ENCODE data around the gene GNAZ. TPM values are rescaled to one million over a fixed set of nuclear protein-coding genes. Genes with fewer than 3 reads are reported as not detected.
A peak's percentile ranks its signal among the peaks of the same experiment; 100 is the strongest.

GNAZ gene
- polyA plus RNA-seq, 6 donors from 2014 or later: 0.39 to 4.7 (median 2.3) TPM; not detected in 1

DNA sequence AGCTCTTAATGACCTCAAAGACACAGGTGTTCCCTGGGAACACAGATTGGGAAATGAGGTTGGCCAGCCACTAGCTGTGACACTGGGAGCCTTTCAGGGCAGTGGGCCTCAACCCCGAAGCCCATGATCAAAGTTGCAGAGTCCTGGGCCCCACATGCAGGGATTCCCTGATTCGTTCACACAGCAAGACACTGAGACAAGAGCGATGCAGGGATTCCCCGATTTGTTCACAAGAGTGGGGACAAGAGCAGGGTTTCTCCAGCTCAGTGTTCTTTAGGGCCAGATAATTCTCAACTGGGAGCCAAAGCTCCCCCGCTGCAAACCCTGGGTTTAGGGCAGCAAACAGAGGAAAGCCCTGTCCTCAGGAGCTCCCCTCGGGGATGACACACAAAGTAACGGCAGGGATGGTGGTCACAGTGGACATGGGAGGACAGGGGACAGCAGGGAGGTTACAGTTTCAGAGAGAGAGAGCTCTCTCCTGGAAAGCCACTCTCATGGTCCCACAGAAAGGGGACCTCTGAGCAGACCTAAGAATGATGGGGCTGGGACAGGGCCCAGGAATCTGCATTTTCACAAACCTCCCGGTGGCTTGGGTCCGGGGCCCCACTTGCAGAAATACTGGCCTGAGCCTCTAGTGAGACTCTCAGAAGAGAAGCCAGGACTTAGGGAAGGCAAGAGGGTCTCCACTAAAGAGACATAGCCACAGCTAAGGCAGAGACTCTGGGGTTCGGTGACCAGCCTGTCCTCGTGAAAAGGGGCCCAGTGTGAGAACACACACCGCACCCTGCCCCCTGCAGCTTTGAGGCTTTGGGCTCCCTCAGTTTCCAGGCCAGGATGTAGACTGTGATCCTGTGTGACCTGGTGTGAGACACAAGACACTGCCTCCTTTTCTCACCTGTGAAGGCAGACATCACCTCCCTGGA is 7.4 kb upstream of the GNAZ start:
- Mint-ChIP-seq H3K27me3 (peaks cover 0 to 7% (median 0%) of the 10 kb centered on the region in 3 donors), H3K4me1 (peaks cover 13 to 22% (median 15%) of the 10 kb centered on the region in 3 donors), H3K9me3 (no peaks in the 10 kb centered on the region), H3K27ac (peak overlapping the region in 1 of 6 donors; percentile 78), H3K36me3 (no peaks in the 10 kb centered on the region), H3K4me3 (no peak overlapping the region)
- DNase-seq (no peak), ATAC-seq (ENCODE audit: low read depth in 2 of 2) (no peak)

DNA sequence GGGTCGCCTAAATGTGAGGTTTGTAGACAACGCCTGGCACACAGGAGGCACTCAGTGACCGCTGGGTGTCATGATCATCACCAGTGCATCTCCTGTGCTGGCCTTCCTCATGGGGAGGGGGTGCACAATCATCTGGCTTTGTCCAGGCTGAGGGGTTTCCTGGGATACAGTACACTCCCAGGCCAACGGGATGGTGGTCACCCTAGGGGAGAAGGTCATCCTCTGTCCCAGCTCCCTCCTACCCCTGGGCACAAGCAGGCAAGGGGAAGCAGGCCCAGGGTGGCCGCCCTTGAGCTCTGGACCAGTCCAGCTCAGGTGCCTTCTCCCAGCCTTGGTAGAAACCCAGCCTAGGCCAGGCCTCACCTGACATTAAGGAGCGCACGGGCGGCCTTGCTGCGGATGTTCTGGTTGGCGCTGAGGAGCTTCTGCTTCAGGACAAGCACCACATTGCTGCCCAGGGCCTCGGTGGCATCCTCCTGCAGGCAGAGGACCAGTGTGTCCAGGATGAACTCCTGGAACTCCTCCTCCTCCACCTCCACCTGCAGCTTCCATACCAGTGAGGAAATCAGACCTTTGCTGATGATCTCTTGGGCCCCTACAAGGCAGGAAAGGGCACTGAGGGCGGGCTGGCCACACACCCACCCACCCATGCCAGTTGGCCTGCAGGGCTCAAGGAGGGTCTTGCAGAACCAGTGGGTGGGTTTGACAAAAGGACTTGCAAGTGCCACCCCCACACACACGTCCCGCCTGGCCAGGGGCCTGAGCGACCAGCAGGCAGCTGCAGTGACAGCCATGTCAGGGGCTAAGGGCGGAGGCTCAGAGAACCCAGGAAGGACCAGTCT is 6.6 kb upstream of the GNAZ start:
- H3K4me3 Mint-ChIP-seq: no peak overlapping the region
- no peak overlapping the region for H3K27ac Mint-ChIP-seq
- H3K27me3 Mint-ChIP-seq: peaks cover 0 to 7% (median 0%) of the 10 kb centered on the region in 3 donors
- H3K9me3 Mint-ChIP-seq: no peaks in the 10 kb centered on the region
- peaks cover 11 to 24% (median 11%) of the 10 kb centered on the region in 3 donors for H3K4me1 Mint-ChIP-seq
- no peaks in the 10 kb centered on the region for H3K36me3 Mint-ChIP-seq
- ATAC-seq (ENCODE audit: low read depth in 2 of 2) (no peak), DNase-seq (no peak)

DNA sequence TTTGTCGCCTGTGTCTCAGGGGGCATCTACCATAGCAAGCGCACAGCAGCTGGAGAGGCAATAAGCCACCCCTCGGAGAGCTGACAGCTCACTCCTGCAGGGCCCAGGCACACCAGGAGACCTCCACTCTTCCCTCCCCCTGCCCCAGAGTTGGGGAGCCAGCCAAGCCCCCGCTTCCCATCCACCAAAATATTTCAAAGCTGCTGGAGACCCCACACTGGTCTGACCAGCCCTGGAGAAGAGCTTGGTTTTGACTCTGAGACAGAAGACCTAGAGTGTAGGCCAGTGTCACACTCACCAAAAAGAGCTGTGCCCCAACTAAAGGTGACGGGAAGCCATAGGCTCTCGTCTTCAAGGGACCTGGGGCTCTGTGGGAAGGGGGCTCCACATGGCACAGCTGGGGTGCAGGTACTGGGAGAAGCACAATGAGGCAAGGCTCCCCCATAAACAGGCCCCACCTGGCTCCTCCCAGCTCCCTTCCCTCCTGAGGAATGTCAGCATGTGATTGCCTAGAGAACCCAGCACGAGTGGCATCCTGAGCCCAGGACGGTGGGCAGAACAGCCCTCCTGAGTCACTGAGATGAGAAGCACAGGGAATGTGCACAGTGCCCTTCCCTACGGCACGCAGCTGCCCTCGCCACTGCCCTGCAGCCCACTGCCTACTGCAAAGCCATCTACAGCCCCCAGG is 5.8 kb upstream of the GNAZ start:
- ATAC-seq (ENCODE audit: low read depth in 2 of 2): no peak
- H3K27ac Mint-ChIP-seq: no peak overlapping the region
- no peaks in the 10 kb centered on the region for H3K9me3 Mint-ChIP-seq
- DNase-seq: no peak
- no peaks in the 10 kb centered on the region for H3K36me3 Mint-ChIP-seq
- H3K4me3 Mint-ChIP-seq: no peak overlapping the region
- H3K4me1 Mint-ChIP-seq: peaks cover 10 to 24% (median 12%) of the 10 kb centered on the region in 3 donors
- peaks cover 0 to 7% (median 0%) of the 10 kb centered on the region in 3 donors for H3K27me3 Mint-ChIP-seq

DNA sequence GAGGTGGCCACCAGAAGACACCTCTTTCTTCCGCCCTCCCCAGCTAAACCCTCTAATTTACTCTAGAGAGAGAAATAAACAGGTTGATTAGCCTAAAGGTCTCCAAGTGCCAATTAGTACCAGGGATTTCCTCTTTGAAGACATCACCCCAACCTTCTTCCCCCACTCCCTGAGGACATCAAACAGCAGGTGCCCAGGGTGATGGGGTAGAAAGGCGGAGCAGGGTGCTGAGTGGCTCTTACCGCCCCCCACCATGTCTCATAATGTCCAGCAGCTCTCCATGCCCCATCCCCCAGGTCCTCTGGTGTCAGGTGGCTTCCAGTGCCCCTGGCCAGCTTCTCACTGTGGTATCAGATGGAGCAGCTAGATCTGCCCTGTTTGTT is 5.3 kb upstream of the GNAZ start:
- Mint-ChIP-seq H3K27ac (no peak overlapping the region), H3K4me1 (peaks cover 10 to 24% (median 15%) of the 10 kb centered on the region in 3 donors), H3K27me3 (peaks cover 0 to 7% (median 0%) of the 10 kb centered on the region in 3 donors), H3K36me3 (no peaks in the 10 kb centered on the region), H3K4me3 (no peak overlapping the region), H3K9me3 (no peaks in the 10 kb centered on the region)
- no peak for DNase-seq
- ATAC-seq (ENCODE audit: low read depth in 2 of 2): no peak

DNA sequence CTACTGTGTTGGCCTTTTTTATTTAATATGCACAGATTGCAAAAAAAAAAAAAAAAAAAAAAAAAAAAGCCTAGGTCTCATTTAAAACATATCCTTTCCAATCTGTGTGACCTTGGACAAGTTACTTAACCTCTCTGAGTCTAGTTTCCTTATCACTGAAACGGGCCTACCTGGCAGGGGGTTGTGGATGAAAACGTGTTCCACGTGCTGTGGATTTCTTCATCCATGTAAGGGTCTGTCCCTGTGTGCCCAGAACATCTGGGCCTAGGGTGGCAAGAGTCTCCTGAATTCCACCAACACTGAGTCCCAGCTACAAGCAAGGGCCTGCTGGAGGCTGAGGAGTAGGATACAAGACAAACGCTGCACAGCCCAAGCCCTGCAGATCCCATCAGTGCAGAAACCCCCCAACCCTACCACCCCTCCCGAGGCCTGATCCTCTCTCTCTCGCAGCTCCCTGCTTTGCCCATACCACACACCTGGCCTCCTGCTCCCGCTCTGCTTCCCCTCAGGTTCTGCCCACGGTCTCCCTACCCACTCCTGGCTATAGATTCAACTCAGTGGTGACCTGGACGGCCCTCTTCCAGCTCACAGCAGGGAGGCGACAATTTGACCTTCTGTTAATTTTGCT is 4.7 kb upstream of the GNAZ start:
- DNase-seq: no peak
- Mint-ChIP-seq H3K27me3 (peaks cover 0 to 7% (median 0%) of the 10 kb centered on the region in 3 donors), H3K36me3 (no peaks in the 10 kb centered on the region), H3K4me3 (peak overlapping the region in 2 of 8 donors; percentile 25 to 29), H3K27ac (peak overlapping the region in 2 of 6 donors; percentile 3 to 47), H3K9me3 (no peaks in the 10 kb centered on the region), H3K4me1 (peaks cover 10 to 24% (median 13%) of the 10 kb centered on the region in 3 donors)
- no peak for ATAC-seq (ENCODE audit: low read depth in 2 of 2)

DNA sequence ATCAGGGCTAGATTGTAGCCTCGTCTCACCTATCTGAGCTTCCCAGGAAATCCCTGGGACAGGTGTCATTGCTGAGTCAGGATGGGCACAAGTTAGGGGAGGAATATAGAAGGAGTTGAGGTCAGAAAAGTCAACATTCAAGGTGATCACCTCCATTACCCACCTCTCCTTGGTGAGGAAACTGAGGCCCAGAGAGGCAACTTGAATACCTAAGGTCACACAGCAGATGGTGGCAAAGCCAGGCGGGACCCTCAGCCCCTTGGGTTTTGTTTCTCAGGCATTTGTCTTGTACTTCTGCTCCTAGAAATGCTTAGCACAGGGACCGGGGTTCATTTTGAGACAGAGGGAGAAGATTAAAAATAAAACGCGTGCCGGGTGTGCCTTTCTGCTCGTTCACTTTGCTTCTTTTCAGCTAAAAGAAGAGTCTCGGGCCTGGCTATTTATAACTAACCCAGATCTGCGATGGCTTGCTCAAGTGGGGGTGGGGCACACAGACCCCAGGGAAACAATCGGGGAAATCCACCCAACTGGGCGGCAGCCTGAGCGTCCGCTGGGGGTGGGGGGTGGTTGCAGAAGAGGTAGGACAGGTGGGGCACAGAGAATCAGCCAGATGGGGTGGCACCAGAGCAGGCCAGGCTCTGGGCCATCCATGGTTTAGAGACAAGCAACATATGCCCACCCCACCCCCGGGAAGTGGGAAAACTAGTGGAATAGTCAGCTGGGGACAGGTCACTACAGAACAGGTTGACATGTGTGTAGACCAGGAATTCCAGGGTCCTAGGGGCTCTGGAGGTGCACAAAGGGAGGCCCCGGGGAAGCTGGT is 3.9 kb upstream of the GNAZ start:
- peak overlapping the region in 2 of 8 donors; percentile 29 to 62 for H3K4me3 Mint-ChIP-seq

DNA sequence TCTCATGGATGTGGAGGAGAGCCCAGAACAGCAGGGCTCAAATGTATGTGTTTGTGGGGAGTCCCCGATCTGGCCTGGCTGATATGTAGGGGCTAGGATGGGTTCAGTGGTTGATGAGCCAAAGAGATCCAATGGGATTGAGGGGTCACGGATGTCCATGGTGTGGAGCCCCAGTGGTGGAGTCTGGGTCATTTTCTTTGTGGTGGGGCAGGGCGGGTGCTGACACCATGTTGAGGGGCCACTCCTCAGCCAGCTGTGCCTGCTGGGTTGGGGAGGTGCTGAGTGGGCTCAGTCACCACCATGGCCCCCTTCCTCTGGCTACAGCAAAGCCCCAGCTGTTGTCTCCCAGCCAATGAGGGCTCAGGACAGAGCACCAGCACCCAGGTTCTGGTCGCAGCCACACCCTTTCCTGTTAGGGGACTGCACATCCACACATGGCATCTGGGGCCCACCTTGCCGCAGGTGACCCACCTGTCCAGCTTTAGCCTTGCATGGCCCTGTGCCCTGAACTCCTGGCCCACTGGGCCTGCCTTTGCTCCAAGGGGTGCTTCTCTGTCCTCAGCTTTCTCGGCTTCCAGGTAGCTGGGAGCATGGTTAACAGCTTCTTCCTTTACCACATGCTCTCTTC is 3.2 kb upstream of the GNAZ start:
- H3K27ac Mint-ChIP-seq: peak overlapping the region in 1 of 6 donors; percentile 86

More for the DNA sequence above, 3.9 kb upstream of the GNAZ start:
- ATAC-seq (ENCODE audit: low read depth in 2 of 2) (no peak), DNase-seq (no peak)
- H3K27ac Mint-ChIP-seq: peak overlapping the region in 2 of 6 donors; percentile 47 to 80
- H3K27me3 Mint-ChIP-seq: peaks cover 0 to 4% (median 0%) of the 10 kb centered on the region in 3 donors
- H3K36me3 Mint-ChIP-seq: no peaks in the 10 kb centered on the region
- H3K4me1 Mint-ChIP-seq: peaks cover 15 to 23% (median 18%) of the 10 kb centered on the region in 3 donors
- no peaks in the 10 kb centered on the region for H3K9me3 Mint-ChIP-seq

DNA sequence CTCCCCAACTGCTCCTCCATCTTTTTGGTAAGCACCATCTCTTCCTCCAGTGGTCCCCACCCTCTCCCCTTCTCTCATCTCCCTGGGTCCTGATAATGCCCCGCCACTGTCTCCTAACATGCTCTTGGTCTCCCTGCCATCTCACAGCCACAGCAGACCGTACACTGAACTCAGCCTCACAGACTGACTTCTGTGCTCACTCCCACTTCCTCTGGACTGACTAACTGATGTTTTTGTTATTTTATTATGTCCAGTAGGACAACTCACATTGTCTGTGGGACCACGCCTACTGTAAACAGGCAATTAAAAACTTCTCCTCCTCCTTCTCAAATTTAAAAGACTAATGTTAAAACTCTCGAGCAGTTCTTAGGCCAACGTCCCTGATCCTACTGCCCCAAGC is 2.6 kb upstream of the GNAZ start:
- Mint-ChIP-seq H3K36me3 (no peaks in the 10 kb centered on the region), H3K27ac (peak overlapping the region in 2 of 6 donors; percentile 86), H3K27me3 (peaks cover 0 to 5% (median 0%) of the 10 kb centered on the region in 3 donors), H3K4me3 (peak overlapping the region in 2 of 8 donors; percentile 34 to 88), H3K9me3 (no peaks in the 10 kb centered on the region), H3K4me1 (peaks cover 21 to 32% (median 25%) of the 10 kb centered on the region in 3 donors)
- DNase-seq (no peak), ATAC-seq (ENCODE audit: low read depth in 2 of 2) (no peak)

More for the DNA sequence above, 3.2 kb upstream of the GNAZ start:
- peaks cover 21 to 28% (median 21%) of the 10 kb centered on the region in 3 donors for H3K4me1 Mint-ChIP-seq
- ATAC-seq (ENCODE audit: low read depth in 2 of 2) (no peak), DNase-seq (no peak)
- H3K9me3 Mint-ChIP-seq: no peaks in the 10 kb centered on the region
- H3K27me3 Mint-ChIP-seq: peaks cover 0 to 5% (median 0%) of the 10 kb centered on the region in 3 donors
- H3K36me3 Mint-ChIP-seq: no peaks in the 10 kb centered on the region
- H3K4me3 Mint-ChIP-seq: peak overlapping the region in 1 of 8 donors; percentile 48

DNA sequence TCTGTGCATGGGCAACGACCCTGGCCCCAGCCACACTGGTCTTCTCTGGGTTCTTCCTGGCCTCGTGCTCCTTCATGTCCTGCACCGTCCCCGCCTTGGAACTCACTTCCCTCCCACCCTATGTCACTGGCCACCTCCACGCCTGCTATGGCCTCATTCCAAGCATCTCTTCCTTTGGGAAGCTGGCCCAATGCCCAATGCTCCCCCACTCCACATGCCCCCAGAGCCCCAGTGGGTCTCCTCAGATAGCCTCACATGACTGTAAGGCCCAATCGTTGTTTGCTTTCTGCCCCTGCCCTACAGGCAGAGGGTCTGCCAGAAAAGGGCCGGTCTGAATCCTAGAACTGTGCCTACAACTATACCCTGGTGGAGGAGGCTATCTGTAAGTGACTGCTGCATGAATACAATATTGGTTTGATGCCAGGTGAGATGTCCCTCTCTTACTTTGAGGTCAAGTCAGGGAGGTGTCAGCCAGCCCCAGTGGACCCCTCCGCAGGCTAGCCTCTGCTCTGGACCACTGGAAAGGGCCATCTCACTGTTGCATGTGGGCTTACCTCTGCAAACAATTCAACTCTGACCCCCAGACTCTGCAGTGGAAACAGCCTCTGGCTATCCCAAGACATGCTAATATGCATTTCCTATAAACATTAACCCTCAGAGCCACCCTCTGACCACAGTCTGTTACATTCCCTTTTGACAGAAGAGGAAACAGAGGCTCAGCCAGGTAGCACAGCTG is 2.1 kb upstream of the GNAZ start:
- peaks cover 21 to 32% (median 25%) of the 10 kb centered on the region in 3 donors for H3K4me1 Mint-ChIP-seq
- H3K9me3 Mint-ChIP-seq: no peaks in the 10 kb centered on the region
- ATAC-seq (ENCODE audit: low read depth in 2 of 2): no peak
- peak overlapping the region in 1 of 6 donors; percentile 84 for H3K27ac Mint-ChIP-seq
- peaks cover 0 to 5% (median 0%) of the 10 kb centered on the region in 3 donors for H3K27me3 Mint-ChIP-seq
- no peak for DNase-seq
- H3K36me3 Mint-ChIP-seq: no peaks in the 10 kb centered on the region
- peak overlapping the region in 3 of 8 donors; percentile 8 to 88 (median 87) for H3K4me3 Mint-ChIP-seq

DNA sequence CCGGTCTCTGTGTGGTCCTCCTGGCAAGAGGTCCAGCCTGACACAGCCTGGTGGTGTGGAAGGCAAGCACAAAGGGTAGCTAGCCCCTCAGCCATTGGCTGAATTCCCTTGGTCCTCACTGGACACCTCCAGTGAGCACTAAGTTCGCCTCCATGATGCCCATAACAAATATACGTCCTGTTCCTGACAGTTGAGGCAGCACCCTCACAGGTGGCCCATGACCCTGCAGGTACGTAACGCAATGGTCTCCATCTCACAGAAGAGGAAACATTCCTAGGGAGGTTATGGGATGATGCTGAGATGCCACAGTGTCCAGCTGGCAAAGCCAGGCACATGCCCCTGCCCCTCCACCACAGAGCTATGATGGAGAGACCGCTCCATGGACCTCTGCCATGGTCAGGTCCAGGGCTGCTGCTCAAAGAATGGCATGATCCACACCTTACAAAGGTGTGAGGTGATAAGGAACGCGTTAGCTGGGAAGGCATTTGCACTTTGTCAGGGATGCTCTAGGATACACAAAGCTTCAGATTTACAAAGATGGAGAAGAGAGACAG is 1.4 kb upstream of the GNAZ start:
- ATAC-seq (ENCODE audit: low read depth in 2 of 2) (no peak), DNase-seq (no peak)
- no peaks in the 10 kb centered on the region for H3K36me3 Mint-ChIP-seq
- no peaks in the 10 kb centered on the region for H3K9me3 Mint-ChIP-seq
- peaks cover 0 to 11% (median 4%) of the 10 kb centered on the region in 3 donors for H3K27me3 Mint-ChIP-seq
- H3K27ac Mint-ChIP-seq: peak overlapping the region in 2 of 6 donors; percentile 14 to 86
- peak overlapping the region; percentile 18 to 92 (median 89) for H3K4me3 Mint-ChIP-seq
- peaks cover 26 to 32% (median 28%) of the 10 kb centered on the region in 3 donors for H3K4me1 Mint-ChIP-seq

Data from naive B cell (primary cell).